NCI-H82 (cell line): ENCODE data around the gene CXCL9.
"Not testable (repeated sequence)": the region's sequence is repeated elsewhere in the genome, so short reads cannot be mapped to it uniquely, and the experiment has no call there.

Experiments
- DNase-seq: peaks from one replicate; lab custom pipeline; 2025; lab: John Stamatoyannopoulos, UW

CXCL9 gene

DNA sequence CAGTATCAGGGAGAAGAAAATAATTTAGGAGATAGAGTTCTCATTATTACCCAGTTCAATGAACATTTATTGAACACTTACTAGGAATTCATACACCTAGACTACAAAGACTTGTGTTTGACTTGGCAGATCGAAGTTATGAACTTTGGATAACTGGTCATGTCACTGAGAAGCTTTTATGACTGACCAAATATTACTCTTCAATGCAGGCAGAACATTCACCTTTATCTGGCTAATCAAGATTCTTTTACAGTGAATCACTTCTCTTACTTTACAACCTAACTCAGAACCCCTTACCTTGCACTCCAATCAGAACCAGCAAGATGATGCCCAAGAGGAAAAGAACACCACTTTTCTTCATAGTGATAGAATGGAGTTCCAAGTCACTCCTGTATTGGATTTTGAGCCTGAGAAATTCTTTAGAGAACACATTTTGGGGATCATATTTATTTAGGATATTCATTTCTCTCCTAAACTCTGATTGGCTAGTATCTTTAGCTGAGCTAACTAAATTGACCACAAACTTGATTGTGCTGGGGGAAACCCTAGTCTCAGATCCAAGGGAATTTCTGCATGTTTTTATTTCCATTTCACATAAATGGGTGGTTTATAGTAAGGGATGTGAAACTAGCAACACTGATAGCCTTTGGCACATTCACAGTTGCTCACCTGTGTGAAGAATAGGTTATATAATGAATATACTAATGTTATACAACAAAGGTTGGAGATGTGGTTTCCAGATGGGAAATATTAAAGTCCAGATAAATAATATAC lies at the start of gene CXCL9:
TSS of gene CXCL9 (minus strand) at position 421 of the 774 bp plus-strand sequence. CDS start at position 361, 60 bp downstream.
- no peak for DNase-seq

DNA sequence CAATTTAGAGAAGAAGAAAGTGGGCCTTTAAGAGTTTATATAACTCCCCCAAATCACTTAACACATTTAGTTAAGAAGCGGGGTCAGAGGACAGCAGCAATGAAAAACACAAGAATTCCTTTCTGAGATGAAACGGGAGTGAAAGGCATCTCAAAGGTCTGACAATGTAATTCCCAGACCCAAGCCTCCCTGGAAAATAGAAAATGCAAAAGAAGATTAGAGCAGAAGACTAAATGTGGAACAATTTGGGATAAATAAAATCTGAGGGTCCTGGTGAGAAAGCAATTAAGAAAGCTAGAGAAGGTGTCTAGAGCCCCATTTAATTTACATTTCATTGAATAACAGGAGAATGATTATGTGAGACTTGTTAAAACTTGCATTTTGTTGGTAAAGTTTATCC lies 48.1 kb upstream of the CXCL9 start:
- no peak for DNase-seq

DNA sequence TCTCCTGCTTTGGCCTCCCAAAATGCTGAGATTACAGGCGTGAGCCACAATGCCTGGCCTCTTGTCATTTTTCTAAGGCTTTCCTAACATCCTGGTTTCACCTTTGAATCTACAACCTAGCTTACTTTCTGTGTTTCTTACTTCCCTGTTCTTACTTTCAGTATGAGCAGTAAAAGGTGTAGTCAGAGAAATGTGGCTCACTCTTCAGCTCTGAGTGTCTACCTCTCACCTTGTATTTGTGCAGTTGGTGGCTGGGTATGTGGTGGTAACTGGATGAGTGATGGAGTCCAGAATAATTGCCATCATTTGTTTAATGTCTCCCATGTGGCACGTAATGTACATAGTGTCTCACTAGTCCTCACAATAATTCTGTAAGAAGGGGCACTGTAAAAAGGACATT lies 47.7 kb upstream of the CXCL9 start:
- no peak for DNase-seq

DNA sequence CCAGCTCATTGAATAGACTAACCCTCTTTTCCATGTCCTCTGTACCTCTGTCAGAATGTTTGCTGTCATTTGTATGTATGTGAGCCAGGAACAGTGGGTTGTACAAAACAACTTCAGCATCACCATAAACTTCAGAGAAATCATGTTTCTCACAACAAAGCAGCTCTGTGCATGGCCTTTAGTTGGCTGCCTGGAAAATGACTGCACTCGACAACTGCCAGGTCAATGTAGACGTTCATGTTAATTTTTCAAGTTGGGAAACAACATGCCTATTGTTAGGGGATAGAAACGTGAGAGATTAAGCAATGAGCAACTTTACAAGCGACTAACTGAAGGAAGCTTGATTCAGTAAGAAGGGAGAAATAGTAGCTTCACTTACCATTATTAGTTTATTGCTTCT lies 46.4 kb upstream of the CXCL9 start:
- DNase-seq = no peak

DNA sequence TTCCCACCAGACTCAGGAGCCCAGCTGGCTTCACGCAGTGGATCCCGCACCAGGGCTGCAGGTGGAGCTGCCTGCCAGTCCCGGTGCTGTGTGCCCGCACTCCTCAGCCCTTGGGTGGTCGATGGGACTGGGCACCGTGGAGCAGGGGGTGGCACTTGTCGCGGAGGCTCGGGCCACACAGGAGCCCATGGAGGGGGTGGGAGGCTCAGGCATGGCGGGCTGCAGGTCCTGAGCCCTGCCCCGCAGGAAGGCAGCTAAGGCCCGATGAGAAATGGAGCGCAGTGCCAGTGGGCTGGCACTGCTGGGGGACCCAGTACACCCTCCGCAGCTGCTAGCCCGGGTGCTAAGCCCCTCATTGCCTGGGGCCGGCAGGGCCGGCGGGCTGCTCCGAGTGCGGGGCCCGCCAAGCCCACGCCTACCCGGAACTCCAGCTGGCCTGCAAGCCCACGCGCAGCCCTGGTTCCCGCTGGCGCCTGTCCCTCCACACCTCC lies 43.3 kb upstream of the CXCL9 start:
- not testable (repeated sequence) for DNase-seq

DNA sequence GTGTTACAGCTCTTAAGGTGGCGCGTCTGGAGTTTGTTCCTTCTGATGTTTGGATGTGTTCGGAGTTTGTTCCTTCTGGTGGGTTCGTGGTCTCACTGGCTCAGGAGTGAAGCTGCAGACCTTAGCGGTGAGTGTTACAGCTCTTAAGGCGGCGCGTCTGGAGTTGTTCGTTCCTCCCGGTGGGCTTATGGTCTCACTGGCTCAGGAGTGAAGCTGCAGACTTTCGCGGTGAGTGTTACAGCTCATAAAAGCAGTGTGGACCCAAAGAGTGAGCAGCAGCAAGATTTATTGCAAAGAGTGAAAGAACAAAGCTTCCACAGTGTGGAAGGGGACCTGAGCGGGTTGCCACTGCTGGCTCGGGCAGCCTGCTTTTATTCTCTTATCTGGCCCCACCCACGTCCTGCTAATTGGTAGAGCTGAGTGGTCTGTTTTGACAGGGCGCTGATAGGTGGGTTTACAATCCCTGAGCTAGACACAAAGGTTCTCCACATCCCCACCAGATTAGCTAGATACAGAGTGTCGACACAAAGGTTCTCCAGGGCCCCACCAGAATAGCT lies 42.6 kb upstream of the CXCL9 start:
- DNase-seq = not testable (repeated sequence)

DNA sequence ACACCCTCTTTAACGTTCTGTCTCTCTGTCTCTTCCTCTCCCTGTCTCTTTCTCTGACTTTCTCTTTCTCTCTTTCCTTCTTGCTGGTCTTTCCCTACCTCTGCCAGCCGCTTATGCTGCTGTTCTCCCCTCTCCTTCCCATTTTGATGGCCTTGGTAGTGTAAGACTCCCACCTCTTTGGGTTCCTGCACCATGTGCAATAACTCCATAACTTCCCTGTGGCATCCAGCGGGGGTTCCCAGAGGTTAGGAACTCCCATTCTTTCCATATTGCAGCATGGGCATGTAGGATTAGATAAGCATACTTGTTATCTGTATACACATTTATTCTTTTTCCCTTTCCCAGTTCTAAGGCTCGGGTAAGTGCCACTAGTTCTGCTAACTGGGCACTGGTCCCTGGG lies 37.4 kb upstream of the CXCL9 start:
- DNase-seq = not testable (repeated sequence)

DNA sequence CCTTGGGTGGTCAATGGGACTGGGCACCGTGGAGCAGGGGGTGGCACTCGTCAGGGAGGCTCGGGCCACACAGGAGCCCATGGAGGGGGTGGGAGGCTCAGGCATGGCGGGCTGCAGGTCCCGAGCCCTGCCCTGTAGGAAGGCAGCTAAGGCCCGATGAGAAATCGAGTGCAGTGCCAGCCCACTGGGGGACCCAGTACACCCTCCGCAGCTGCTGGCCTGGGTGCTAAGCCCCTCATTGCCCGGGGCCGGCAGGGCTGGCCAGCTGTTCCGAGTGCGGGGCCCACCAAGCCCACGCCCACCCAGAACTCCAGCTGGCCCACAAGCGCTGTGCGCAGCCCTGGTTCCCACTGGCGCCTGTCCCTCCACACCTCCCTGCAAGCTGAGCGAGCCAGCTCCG lies 36.0 kb upstream of the CXCL9 start:
- not testable (repeated sequence) for DNase-seq

DNA sequence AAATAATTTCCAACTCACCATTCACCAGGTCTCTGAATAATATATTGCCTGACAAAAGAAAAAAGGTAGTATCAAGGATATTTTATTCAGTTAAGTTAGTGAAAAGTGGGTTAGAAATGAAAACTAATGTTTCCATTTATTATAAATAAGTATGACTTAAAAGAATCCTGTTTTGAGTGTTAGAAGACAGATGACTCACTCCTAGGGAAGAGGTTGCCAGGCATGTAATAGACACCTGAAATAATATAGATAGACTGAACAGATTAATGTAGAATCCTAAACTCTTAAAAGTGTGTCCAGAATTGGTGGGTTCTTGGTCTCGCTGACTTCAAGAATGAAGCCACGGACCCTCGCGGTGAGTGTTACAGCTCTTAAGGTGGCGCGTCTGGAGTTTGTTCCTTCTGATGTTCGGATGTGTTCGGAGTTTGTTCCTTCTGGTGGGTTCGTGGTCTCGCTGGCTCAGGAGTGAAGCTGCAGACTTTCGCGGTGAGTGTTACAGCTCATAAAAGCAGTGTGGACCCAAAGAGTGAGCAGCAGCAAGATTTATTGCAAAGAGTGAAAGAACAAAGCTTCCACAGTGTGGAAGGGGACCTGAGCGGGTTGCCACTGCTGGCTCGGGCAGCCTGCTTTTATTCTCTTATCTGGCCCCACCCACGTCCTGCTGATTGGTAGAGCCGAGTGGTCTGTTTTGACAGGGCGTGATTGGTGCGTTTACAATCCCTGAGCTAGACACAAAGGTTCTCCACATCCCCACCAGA lies 35.1 kb upstream of the CXCL9 start:
- DNase-seq = not testable (repeated sequence)

DNA sequence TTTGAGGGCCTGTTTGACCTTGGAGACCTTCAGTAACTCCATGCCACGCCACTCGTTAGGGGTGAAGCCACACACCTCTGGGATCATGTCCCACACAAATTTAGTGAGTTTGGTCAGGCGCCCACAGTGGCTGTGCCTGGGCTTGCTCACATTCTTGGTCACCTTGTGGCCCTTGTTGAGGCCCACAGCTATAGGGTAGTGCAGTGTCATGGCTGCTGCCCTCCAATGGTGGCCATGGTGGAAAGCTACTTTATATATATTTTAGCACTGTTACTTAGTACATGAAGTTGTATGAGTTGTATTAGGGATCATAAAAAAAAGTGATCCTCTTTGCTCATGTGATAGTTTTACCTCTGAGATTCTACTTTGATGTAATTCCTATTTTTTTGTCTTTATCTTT lies 29.5 kb upstream of the CXCL9 start:
- DNase-seq = peak; percentile 30

DNA sequence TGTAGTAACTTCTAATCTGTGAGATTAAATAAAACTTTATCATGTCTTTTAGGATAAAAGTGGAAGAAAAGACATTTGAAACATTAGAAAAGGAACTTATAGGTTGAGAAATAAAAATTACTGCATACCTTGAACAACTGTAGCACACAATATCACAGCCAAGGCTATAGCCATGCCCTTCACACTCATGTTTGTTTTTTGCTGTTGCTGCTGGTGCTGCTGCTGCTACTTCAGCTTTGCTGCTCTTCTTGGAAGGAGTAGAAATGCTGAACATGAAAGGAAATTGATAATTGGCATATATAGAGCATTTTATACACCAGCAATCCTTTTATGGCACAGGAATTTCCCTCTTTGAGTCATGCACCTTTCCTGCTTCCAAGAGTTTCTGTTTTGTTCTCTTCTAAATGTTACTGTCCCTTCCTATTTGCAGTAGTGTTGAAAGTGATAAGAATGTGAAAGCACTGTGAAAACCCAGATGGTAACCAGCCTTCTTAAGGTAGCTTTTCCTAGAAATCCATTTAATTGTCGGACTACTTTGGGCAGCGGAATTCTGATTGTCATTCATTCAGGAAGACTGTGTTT lies 28.6 kb upstream of the CXCL9 start, which contains the start of gene CXCL11:
TSS of gene CXCL11 (minus strand) at position 272 of the 582 bp plus-strand sequence. CDS start at position 189, 83 bp downstream.
- peak; percentile 47 for DNase-seq

DNA sequence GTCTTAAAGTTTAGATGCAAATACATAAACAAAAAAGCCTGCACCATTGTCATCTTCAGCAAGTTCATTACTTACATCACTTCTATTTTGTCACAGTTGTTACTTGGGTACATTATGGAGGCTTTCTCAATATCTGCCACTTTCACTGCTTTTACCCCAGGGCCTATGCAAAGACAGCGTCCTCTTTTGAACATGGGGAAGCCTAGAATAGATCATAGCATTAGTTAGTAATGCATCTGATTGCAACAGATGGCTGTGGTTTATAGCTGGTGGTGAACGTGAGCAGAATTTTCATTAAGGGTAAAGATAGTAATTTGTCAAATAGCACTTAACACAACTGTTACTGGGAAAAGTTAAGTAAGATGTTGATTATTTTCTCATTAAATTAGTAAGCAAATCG lies 27.8 kb upstream of the CXCL9 start:
- peak; percentile 80 for DNase-seq

DNA sequence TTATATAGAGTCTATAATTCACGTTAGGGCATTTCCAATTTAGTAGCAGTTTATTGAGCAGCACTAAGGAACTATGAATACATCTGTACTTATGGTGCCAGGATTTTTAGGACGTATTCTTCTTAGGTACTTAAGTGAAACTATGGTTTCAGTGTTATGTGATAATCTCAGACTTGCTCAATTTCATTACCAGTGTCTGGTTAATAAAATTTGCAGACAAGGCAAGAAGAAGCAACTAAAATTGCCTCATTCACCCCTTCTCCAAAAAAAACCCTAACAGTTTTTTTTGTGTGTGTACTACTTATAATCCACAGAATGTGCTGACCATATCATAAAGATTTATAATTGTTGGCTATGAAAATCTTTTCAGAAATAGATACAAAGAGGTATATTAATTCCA lies 22.0 kb upstream of the CXCL9 start:
- no peak for DNase-seq

DNA sequence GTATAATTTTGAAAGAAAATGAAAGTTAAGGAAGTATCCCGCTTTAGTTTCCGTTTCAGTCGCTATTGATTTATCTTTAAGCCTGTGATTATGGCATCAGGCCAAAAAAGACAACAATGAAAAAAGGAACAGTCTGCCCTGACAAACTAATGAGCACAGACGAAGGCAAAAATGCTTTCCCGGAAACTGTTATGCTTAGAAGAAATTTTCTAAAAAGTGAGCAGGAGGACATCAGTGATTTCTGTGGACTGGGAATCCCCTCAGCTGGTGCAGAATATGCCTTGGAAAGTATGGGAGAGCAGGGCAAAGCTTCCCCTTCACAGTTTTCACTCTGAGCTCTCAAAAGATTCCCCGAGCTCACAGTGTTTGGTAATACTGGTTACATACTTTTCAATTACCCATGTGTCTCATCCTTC lies 21.0 kb upstream of the CXCL9 start:
- DNase-seq = peak; percentile 52

DNA sequence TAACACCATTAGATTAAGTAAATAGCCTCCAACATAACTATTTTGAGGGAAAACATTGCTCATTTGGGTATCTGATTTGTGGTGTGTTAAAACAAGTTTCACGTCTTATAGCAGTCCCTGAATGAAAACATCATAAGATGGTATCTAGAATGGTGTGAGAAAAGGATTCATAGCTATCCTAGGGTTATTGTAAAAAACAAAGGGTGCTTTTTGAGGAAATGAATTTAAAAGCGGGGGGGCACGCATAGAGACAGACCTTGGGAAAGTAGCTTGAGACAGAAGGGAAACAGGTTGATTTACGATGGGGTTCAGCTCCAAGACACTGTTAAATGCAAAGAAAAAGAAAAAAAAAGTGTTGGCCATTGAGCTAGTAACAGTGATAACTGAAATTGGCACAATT lies 16.8 kb upstream of the CXCL9 start:
- no peak for DNase-seq

DNA sequence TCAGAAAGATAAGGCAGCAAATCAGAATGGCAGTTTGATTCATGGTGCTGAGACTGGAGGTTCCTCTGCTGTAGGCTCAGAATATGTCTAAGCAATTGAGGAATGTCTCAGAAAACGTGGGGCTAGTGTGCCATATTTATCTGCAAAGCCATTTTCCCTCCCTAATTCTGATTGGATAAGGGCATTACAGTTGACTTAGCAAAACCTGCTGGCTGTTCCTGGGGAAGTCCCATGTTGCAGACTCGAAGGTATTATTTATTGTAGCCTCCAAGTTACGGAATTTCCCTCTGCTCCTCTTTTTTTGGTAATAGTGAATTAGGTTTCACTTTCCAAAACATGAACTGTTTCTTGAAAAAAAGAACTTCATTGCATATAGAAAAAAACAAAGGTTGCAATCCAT lies 16.1 kb upstream of the CXCL9 start, which contains the start of gene CXCL10:
TSS of gene CXCL10 (minus strand) at position 109 of the 400 bp plus-strand sequence. CDS start at position 43, 66 bp downstream.
- no peak for DNase-seq

DNA sequence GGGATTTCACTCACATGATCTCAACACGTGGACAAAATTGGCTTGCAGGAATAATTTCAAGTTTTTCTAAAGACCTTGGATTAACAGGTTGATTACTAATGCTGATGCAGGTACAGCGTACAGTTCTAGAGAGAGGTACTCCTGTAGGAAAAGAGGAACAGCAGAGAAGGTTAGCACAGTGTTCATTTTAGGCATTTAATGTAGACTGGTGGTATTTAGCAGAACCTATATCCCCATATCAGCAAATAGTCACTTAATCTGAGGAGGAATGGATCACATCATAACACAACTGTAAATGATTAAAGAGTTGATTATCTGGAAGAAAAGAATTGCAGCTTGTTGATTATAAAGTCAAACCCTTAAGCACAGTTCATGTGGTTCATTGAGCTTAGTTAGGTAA lies 15.4 kb upstream of the CXCL9 start:
- no peak for DNase-seq

DNA sequence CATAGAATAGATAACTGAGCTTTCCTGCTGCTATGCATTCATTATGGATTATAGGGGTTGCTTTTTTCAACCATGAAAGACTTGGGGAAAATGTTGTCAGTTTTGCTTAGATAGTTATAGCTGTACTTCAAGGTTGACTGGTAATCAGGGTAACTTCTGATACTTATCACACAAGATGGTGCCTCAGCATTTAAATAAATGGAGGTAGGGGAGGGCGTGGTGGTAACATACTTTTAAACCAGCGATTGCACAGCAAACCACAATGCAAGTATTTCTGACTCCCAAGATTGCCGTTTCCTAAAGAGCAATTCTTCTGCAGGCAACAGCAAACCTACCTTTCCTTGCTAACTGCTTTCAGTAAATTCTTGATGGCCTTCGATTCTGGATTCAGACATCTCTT lies 14.7 kb upstream of the CXCL9 start:
- no peak for DNase-seq

DNA sequence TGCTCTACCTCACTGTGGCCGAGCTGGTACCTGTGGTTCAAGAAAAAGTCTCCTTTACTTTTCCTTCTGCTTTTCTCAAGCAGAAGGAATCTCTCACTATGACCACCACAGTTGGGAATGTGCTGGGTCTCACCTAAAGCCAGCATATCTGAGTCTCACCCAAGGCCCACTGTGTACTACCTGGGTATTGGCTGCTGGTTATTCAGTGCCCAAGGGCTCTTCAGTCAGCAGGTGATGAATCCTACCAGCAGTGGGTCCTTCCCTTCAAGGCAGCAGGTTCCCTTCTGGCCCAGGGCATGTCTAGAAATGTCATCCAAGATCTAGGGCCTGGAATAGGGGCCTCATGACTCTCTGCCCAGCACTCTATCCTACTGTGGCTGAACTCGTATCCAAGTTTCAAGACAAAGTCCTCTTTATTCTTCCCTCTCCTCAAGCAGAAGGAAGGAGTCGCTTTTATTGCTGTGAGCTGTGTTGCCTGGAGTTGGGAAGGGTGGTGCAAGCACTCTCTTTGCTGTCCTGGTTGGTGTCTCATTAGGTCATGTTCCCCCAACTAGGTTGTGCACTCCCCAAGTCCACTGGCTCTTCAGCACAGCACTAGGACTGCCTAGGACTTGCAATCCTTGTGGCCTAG lies 9.9 kb upstream of the CXCL9 start:
- DNase-seq = no peak

DNA sequence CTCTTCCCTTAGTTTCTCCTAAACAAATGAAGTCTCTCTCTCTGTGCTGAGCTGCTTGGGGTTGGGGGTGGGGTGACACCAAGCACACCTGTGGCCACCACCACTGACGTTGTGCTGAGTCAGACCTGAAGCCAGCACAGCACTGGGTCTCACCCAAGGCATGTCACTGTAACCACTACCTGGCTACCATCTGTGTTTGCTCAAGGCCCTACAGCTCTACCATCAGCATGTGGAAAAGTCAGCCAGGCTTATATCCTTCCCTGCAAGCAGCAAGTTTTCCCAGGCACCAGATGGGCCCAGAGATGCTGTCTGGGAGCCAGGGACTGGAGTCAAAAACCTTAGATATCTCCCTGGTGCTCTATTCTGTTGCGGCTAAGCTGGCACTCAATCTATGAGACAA lies 9.1 kb upstream of the CXCL9 start:
- peak; percentile 49 for DNase-seq

DNA sequence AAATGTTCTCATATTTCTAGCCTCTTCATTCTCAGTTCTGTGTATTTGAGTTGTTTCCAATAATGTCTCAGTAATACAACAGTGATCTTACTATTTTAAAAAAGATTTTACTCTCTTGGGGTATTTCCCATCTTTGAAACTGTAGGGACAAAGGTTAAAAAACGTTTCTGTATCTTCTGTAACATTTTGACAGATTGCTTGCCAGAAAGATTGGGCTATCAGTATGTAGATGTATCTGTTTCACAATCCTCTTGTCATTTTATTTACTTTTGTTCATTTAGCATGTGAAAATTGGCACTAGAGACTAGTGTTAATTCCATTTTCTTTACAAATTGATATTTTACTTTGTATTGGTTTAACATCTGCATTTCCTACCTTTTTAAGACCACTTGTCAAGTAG lies 6.2 kb upstream of the CXCL9 start:
- DNase-seq = no peak

DNA sequence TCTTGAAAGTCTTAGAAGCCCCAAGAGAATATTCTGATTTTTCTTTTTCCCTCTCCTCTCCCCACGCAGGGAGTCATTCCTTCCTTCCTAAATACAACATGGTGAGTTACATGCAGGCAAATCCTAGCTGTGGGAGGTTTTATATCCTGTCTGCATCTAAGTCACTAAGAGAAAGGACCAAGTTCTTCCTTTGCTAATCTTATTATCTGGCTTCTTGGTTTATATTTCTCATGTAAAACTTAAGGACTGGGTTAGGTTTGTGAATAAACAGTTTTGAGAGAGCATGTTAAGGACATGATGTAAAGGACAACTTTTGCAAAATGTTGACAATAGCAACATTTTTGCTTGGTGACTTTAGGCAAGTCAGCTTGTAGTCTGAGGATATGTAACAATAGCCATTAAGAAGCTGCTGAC lies 5.1 kb upstream of the CXCL9 start:
- DNase-seq = peak; percentile 16
